NCI-H748 treated with DMSO at 0.1 percent for 48 hours (cell line): ENCODE data around the gene ASB18.

Experiments
- DNase-seq: peaks from one replicate; lab custom pipeline; 2025; lab: John Stamatoyannopoulos, UW

ASB18 gene

GRCh38 chr2:236163471-236164200 is 100.6 kb downstream of the ASB18 start:
- DNase-seq = no peak

DNA sequence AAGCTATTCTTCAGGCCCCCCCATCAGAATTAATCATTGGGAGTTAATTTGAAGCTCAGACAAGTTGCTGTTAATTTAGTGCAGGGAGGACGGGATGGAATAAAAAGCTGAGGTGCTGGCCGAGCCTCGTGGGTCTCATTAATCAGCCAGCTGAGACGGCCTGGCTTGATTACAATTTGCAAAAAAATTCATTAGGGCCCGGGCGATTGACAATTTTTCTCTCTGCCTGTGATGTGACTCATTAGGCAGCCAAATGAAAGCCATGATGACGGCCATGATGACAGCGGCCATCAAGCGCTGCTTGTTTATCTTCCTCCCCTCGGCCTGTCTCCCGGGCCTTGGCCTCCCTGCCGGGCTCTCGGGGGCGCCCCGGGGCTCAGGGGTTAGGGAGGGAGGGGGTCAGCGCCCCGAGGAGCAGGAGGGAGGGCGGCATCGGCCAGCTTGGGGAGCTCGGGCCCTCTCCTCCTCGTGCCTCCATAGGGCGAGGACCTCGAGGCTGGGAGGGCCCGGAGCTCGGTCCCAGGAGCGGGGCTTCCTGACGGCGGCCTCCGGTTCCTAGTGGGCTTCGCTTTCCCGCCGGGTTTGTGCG is 101.2 kb downstream of the ASB18 start:
- DNase-seq = no peak

DNA sequence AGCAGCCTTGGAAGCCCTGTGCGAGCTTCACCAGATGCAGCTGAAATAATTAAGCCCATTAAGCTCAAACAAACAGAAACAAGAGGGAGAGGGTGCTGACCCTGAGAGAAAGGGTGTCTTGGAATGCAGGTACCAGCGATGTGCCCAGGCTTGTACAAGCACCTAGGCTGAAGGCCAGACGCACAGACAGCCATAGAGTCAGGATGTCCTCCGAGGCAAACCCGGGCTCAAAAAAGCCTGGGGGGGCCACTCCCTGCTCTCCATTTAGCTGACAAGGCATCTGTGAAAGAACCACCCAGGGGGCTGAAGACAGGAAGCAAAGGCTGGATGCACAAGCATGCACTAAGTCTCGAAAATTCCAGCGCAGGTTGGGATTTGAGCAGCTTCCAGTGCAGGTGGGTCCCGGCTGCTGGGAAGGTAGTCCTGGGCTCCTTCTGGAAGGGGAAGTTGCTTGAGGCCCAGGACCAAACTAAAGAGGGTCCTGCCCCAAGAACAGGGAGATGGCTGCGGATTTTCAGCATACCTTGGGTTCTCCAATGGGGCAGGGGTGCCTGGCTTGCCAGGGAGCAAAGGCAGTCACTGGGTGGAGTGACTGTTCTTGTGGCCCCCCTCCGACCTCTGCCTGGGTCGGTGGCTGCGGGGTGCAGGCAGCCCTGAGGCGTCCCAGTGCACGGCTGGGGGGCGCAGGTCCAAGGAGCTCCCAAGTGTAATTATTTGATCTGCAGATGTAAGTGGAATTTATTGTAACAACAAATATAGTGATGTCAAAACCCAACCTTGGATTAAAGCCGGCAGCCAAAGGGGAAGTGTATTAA is 102.0 kb downstream of the ASB18 start:
- no peak for DNase-seq

GRCh38 chr2:236161531-236161930 is 102.7 kb downstream of the ASB18 start:
- DNase-seq = no peak

- DNase-seq = no peak
Measured at GRCh38 chr2:236161082-236161462, 103.1 kb downstream of the ASB18 start.

DNA sequence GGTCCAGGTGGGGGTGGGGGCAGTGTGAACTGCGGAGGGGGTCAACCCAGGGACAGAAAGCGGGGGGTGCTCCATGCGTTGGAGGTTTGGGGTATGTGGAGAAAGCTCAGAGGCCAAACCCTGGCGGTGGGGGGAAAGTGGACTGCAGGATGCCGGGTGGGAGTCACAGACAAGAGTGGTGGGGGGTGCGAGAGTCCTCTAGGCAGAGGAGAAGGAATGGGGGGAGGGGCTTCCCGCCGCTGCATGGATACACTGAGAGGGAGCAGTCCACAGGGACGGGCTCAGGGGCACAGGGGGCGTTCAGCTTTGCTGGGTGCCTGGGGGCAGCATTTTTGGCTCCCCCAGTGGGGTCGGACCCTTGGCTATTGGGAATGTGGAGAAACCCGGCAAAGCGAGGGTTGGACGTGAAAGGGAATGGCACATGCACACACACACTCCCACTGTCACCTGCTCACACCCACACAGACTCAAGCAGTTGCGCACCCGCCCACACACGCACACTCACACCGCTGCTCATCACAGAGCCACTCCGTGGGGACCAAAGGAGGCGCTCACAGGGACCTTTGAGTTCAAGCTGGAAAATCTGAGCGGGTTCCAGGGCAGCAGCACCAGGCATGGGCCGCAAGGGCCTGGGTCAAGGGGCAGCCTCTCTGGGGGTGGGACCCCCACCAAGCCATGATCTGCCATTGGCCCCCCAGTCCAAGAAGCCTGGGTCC is 103.7 kb downstream of the ASB18 start:
- DNase-seq = no peak

- no peak for DNase-seq
Measured at GRCh38 chr2:236159778-236160170, 104.4 kb downstream of the ASB18 start.

DNA sequence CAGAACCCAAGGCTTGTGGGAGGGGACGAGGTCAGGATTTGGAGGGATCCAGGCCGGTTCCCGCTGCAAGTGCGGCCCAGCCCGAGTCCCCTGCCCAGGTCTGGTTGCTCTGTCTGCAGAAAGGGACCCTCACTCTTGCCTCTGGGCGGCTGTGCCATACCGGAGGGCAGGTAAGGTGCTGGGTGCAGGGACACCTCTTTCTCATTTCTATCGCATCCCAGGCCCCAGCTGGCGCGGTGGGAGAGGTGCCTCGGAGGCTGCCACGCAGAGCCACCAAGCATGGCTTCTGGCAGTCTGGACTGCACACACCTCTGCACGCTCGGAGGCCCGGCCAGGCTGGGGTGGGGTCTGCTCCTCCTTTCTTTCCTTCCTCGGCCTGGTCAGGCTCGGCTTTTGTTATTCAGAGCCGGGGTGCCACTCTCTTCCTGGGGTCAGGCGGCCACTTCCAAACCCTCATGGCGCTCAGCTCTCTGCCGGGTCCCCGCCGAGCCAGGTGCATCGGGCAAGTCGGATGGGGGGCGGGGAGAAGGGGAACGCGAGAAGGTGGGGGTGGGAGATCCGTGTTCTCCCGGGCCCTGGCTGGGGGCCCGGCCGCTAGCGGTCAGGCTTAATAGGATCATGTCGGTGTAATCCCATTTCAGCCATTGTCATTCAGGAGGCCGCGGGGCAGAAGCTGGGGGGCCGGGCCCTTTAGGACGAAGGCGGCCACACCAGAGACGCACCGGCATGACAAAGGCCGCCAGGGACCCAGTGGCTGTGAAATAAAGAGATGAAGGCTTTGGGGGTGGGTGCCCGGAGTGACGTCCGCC is 105.0 kb downstream of the ASB18 start:
- no peak for DNase-seq

GRCh38 chr2:236157815-236158498 is 106.2 kb downstream of the ASB18 start:
- DNase-seq = no peak

DNA sequence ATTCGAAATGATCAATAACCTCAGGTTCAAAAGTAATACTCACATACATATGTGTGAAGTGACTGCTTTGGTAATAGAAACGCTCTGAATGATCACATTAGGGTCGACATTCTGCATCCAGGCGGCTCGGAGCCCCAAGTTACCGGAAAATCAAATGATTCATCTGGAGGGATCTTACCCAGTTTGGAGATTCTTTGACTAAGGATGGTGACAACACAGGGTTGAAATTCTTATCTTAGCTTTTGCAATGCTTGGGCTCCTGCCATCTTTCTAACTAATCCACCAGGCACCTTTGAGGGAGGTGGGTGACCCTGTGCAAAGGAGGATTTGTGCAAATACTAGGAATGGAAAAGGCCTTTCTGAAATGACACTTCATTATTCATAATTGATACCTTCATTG is 106.8 kb downstream of the ASB18 start:
- no peak for DNase-seq

- no peak for DNase-seq
Measured at GRCh38 chr2:236156860-236157194, 107.4 kb downstream of the ASB18 start.

- DNase-seq = no peak
Measured at GRCh38 chr2:236156095-236156859, 107.9 kb downstream of the ASB18 start.

- no peak for DNase-seq
Measured at GRCh38 chr2:236155406-236155805, 108.8 kb downstream of the ASB18 start.

GRCh38 chr2:236146436-236146835 is 117.8 kb downstream of the ASB18 start:
- DNase-seq = no peak

DNA sequence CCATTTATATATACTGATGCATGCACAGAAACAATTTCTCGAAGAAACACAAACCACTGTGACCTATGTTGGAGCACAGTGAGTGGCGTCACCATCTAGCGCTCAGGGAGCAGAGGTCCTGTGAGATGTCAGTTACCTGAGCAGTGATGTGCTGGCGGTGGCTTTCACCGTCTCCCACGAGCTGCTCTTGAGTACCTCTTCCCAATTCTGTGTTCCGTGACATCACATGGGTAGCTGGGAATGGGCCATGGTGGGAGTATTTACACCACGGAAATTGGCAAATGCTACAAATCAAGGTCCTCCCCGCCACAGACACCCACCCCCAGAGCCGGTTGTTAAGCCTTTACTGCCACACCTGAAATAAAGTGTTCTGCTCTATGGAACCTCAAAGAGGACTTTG is 120.4 kb downstream of the ASB18 start:
- DNase-seq = no peak
